ENCODE measurements around the gene RNF208. TPM values are rescaled to one million over a fixed set of nuclear protein-coding genes. Genes with fewer than 3 reads are reported as not detected.

Gene RNF208
- total and polyA plus RNA-seq, 2 of the 4 experiments (the other 2 are of a cell fraction), result 1.2 TPM; not detected in 1

DNA sequence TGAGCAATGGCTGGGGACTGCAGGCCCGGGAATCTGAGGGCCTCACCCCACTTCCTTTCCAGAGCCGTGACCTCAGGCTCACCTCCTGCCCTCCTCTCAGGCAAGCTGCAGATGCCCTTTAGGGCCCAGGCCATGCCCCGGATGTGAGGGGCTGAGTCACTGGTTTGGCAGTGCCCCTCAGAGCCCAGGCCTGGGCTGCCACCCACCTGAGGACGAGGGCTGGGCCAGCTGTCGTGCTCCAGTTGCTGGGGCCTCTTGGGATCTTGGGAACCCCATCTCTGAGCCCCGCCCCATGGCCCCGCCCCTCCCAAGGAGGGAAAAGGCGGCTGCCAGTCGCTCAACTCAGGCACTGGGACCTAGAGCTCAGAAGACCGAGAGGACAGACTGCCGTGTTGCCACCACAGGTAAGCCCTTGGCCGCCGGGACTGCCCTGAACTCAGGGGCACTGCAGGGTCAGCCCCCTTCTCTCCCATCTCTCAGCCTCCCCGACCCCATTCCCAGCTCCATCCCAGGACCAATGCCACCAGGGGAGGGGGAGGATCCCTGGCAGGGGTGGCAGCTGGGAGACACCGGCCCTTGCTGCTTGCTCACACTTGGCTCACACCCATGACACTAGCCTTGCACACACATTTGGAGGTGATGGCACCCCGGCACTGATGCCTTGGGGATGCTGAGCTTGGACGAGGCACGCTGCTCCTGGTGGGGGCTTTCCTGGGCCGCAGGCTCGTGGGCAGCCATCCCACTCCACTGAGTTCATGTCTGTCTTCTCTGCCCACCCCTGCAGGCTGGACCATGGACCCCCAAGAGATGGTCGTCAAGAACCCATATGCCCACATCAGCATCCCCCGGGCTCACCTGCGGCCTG, 3.0 kb upstream of the RNF208 start, which contains the start of gene CYSRT1:
Gene CYSRT1 (plus strand): TSS at position 345 of the 865 bp plus-strand sequence. CDS start 448 bp downstream, at position 793.
- Histone ChIP-seq H3K56ac (ENCODE audit: extremely low read depth, insufficient read depth, low read length) (no peak within 1 kb of the TSS), H2AFZ (replicated peaks; ENCODE audit: low read length, poor library complexity) (peak within 1 kb of the TSS; percentile 93), H3K14ac (replicated peaks; ENCODE audit: low read depth, low read length) (0 out of 2 replicates have a peak within 1 kb of the TSS, but pooled peaks have one; percentile 44), H3K27me3 (ENCODE audit: control insufficient read depth, insufficient read depth, low read length) (no peaks in the 10 kb centered on the region; the same call in 1 of the 2 replicates), H2BK120ac (ENCODE audit: low read depth, low read length) (no peak within 1 kb of the TSS), H3K4me3 (ENCODE audit: insufficient read depth, low read depth, low read length) (peak within 1 kb of the TSS; percentile 89), H3K9ac (ENCODE audit: low read depth, low read length) (peak within 1 kb of the TSS; percentile 97), H3K9me1 (ENCODE audit: insufficient read depth, low read length) (no peaks in the 10 kb centered on the region), H3K4me1 (ENCODE audit: control insufficient read depth, insufficient read depth, low read length) (peaks cover 13% of the 10 kb centered on the region), H2AK5ac (ENCODE audit: low read depth, low read length) (peak within 1 kb of the TSS; percentile 96), H4K20me1 (ENCODE audit: insufficient read depth, low read length) (no peaks in the 10 kb centered on the region), H3K4me2 (ENCODE audit: low read depth, low read length) (peak within 1 kb of the TSS; percentile 88), H4K5ac (ENCODE audit: low read depth, low read length) (peak within 1 kb of the TSS; percentile 89), H3K79me1 (ENCODE audit: low read depth in 1 of 2, low read length in 2 of 2) (no peaks in the 10 kb centered on the region), H3K9me3 (ENCODE audit: control insufficient read depth, insufficient read depth, low read length) (no peaks in the 10 kb centered on the region), H3K18ac (ENCODE audit: low read depth, low read length) (no peak within 1 kb of the TSS), H3K23ac (ENCODE audit: low read depth, low read length) (0 out of 2 replicates have a peak within 1 kb of the TSS, but pooled peaks have one; percentile 29), H2BK5ac (ENCODE audit: low read depth, low read length, poor library complexity, severe bottlenecking) (peak within 1 kb of the TSS; percentile 79), H2BK15ac (ENCODE audit: low read depth, low read length) (no peak within 1 kb of the TSS), H2BK20ac (ENCODE audit: low read depth, low read length) (no peak within 1 kb of the TSS), H4K8ac (ENCODE audit: low read depth in 2 of 2, low read length in 2 of 2) (peak within 1 kb of the TSS; percentile 95), H3K4ac (ENCODE audit: low read depth, low read length) (peak within 1 kb of the TSS; percentile 88), H2AK9ac (replicated peaks; ENCODE audit: low read depth, low read length, poor library complexity) (peak within 1 kb of the TSS; percentile 50), H3K27ac (ENCODE audit: insufficient read depth, low read length) (peak within 1 kb of the TSS; percentile 96), H4K91ac (ENCODE audit: insufficient read depth, low read depth, low read length) (no peak within 1 kb of the TSS; the same call in 1 of the 2 replicates), H3K36me3 (ENCODE audit: control insufficient read depth, insufficient read depth, low read length) (no peaks in the 10 kb centered on the region)
- dilution Hi-C loops (cut with HindIII; ENCODE audit: low sequenced_read_pairs, unreplicated experiment) (no loop called here), in situ Hi-C loops (cut with MboI; ENCODE audit: low sequenced_read_pairs) (loop anchor here (5.0 kb wide), 1 partner anchor 103 kb away; no protein-coding TSS in a partner anchor), intact Hi-C loops (cut with micrococcal nuclease) (no loop called here)
- ATAC-seq (ENCODE audit: low read depth) (no peak), DNase-seq (no peak)
- WGBS, 2 experiments (ENCODE audit: extremely low coverage in 2 of 2, insufficient read length in 1 of 2), result 52% methylated on average over 7 of the region's 23 CpGs; no CpG with 5 or more reads in 1 of the 2 experiments
- POLR2A ChIA-PET (ENCODE audit: unreplicated experiment), result no interaction called here
- CTCF ChIA-PET, result no interaction called here
- no TSS peak for BruUV-seq (replicated peaks)
- TF ChIP-seq RCOR1 (IDR thresholded peaks at IDR 0.05; ENCODE audit: insufficient replicate concordance, low read length), result no peak
- TF ChIP-seq, protein P1, sequence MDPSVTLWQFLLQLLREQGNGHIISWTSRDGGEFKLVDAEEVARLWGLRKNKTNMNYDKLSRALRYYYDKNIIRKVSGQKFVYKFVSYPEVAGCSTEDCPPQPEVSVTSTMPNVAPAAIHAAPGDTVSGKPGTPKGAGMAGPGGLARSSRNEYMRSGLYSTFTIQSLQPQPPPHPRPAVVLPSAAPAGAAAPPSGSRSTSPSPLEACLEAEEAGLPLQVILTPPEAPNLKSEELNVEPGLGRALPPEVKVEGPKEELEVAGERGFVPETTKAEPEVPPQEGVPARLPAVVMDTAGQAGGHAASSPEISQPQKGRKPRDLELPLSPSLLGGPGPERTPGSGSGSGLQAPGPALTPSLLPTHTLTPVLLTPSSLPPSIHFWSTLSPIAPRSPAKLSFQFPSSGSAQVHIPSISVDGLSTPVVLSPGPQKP (IDR thresholded peaks at IDR 0.05; ENCODE audit: borderline replicate concordance, low read depth, low read length), result no peak
- no peak for TF ChIP-seq MAFK (IDR thresholded peaks at IDR 0.05; ENCODE audit: low read depth, low read length)
- no peak for TF ChIP-seq FOS (IDR thresholded peaks at IDR 0.05; ENCODE audit: low read depth, low read length)
- no peak for TF ChIP-seq NFE2L2 (IDR thresholded peaks at IDR 0.05; ENCODE audit: low read depth, low read length)
- no peak for TF ChIP-seq RFX5 (IDR thresholded peaks at IDR 0.05; ENCODE audit: low read depth, low read length)
- TF ChIP-seq, protein P2, sequence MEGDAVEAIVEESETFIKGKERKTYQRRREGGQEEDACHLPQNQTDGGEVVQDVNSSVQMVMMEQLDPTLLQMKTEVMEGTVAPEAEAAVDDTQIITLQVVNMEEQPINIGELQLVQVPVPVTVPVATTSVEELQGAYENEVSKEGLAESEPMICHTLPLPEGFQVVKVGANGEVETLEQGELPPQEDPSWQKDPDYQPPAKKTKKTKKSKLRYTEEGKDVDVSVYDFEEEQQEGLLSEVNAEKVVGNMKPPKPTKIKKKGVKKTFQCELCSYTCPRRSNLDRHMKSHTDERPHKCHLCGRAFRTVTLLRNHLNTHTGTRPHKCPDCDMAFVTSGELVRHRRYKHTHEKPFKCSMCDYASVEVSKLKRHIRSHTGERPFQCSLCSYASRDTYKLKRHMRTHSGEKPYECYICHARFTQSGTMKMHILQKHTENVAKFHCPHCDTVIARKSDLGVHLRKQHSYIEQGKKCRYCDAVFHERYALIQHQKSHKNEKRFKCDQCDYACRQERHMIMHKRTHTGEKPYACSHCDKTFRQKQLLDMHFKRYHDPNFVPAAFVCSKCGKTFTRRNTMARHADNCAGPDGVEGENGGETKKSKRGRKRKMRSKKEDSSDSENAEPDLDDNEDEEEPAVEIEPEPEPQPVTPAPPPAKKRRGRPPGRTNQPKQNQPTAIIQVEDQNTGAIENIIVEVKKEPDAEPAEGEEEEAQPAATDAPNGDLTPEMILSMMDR (conservative IDR thresholded peaks at IDR 0.05; ENCODE audit: low read depth, low read length), result no peak
- no peak for TF ChIP-seq RAD21 (IDR thresholded peaks at IDR 0.05; ENCODE audit: low read length)
- no peak for TF ChIP-seq BHLHE40 (IDR thresholded peaks at IDR 0.05; ENCODE audit: low read depth, low read length)
- TF ChIP-seq POLR2A (IDR thresholded peaks at IDR 0.05; ENCODE audit: low read depth, low read length), result no peak
- TF ChIP-seq CHD1 (IDR thresholded peaks at IDR 0.05; ENCODE audit: low read depth, low read length), result no peak
- TF ChIP-seq CEBPB (IDR thresholded peaks at IDR 0.05; ENCODE audit: low read depth, low read length), result no peak
- TF ChIP-seq MXI1 (IDR thresholded peaks at IDR 0.05; ENCODE audit: borderline replicate concordance, low read depth, low read length), result no peak
- TF ChIP-seq MAZ (IDR thresholded peaks at IDR 0.05; ENCODE audit: borderline replicate concordance, low read depth, low read length), result no peak
- TF ChIP-seq SMC3 (IDR thresholded peaks at IDR 0.05; ENCODE audit: low read depth, low read length), result no peak
